ENCODE results near the gene LRP5.
"Not testable (repeated sequence)": the region's sequence is repeated elsewhere in the genome, so short reads cannot be mapped to it uniquely, and the experiment has no call there.

LRP5 gene

DNA sequence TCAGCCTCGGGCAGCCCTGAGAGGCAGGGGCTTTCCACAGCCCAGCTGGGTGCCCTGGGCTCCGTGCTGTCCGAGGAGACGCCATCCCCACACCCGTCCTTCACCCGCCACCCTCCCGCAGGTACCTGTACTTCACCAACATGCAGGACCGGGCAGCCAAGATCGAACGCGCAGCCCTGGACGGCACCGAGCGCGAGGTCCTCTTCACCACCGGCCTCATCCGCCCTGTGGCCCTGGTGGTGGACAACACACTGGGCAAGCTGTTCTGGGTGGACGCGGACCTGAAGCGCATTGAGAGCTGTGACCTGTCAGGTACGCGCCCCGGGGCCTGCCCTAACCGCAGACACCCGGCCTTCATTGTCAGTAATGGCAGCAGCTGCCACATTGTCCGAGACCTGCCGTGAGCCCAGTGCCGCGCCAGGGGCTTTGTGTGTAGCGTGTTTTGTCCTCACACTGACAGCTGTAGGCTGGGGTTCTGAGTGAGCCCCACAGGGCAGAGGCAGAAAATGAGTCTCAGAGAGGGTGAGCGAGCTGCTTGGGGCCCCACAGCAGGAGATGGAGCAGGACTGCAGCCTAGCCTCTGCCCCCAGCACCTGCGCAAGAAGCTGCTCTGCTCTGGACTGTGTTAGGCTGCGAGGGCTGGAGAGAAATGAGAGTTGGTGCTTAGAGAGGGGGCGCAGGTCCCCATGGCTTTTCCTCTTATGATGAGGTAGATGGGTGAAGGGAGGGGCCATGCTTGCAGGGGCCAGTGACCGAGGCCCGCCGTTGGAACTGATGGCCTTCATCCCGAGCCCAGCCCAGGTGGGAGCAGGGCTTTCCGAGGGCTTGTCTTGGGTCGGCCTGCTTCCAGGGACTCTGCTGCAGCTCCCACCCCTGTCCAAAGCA lies 112.8 kb downstream of the LRP5 start:
- no peak for DNase-seq

- DNase-seq = no peak
Measured at GRCh38 chr11:68425866-68426380, 113.5 kb downstream of the LRP5 start.

DNA sequence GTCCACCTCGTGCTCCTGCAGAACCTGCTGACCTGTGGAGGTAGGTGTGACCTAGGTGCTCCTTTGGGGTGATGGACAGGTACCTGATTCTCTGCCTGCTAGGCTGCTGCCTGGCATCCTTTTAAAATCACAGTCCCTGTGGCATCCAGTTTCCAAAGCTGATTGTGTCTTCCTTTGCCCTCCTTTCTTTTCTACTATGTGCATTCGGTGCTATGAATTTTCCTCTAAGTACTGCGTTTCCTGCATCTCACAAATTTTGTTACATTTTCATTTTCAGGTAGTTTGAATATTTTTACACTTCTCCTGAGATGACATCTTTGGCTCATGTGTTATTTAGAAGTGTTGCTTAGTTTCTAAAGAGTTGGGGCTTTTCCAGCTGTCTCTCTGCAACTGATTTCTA lies 117.3 kb downstream of the LRP5 start:
- DNase-seq = no peak

GRCh38 chr11:68430384-68430783 lies 118.0 kb downstream of the LRP5 start:
- no peak for DNase-seq

DNA sequence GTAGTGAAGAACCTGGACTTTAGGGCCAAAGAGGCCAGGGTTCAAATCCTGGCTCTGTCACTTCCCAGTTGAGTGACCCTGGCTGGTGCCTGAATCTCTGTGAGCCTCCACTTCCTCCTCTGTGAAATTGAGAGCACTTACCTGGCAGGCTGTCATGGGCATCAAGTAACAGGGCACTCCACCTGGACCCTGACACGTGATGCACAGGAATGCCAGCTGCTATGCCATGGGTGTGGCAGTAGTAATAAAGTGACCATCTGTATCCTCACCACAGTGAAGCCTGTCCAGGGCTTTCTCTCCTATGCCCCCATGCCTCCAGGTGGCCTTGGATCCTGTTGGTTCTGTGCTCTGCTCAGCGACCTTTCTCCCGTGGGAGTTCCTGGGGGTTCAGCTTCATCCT lies 118.4 kb downstream of the LRP5 start:
- DNase-seq = no peak

GRCh38 chr11:68431984-68432645 lies 119.7 kb downstream of the LRP5 start:
- DNase-seq = no peak

- no peak for DNase-seq
Measured at GRCh38 chr11:68432874-68433273, 120.5 kb downstream of the LRP5 start.

GRCh38 chr11:68433541-68433940 lies 121.2 kb downstream of the LRP5 start:
- DNase-seq = no peak

DNA sequence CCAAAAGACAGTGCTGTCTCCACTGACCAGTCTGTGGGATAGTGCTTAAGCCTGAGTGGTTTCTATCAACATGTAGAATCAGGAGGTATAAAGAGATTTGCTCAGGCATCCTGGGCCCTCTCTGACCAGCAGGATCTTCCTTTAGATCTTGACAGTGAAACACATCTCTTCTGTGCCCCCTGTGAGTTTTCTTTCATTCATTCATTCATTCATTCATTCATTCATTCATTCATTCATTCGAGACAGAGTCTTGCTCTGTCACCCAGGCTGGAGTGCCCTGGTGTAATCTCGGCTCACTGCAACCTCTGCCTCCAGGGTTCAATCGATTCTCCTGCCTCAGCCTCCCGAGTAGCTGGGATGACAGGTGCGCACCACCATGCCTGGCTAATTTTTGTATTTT lies 121.8 kb downstream of the LRP5 start:
- not testable (repeated sequence) for DNase-seq

DNA sequence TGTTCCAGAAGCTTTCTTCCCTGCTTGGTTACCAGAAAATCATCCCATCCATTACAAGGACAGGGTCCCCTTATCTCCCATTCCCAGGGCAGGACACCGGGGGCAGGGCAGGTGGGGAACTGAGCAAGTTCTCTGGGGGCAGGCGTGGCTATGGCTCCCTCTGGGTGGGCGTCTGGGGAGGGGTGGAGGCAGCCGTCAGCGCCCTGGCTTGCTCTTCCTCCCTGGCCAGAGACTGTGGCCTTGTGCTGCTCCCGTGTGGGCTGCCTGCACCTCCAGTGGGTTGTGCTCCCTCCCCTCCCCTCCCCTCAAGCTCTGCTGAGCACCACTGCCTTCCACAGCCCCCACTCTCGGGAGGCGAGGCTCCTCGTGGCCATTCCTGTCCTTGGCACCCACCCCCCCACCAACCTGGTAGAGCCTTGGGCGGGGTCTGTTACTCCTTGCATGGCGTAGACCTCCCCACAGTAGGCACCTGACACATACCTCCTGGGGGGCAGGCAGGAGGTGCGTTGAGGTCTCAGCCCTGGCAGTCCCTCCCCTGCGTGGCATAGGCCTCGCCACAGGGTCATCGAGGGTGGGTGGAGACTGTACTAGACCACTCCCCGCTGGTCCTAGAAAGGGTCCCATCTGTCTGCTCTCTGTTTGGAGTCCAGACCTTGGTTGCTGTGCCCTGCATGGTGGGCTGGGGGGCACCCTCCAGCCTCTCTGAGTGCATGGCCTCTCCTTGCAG lies 123.9 kb downstream of the LRP5 start:
- no peak for DNase-seq

DNA sequence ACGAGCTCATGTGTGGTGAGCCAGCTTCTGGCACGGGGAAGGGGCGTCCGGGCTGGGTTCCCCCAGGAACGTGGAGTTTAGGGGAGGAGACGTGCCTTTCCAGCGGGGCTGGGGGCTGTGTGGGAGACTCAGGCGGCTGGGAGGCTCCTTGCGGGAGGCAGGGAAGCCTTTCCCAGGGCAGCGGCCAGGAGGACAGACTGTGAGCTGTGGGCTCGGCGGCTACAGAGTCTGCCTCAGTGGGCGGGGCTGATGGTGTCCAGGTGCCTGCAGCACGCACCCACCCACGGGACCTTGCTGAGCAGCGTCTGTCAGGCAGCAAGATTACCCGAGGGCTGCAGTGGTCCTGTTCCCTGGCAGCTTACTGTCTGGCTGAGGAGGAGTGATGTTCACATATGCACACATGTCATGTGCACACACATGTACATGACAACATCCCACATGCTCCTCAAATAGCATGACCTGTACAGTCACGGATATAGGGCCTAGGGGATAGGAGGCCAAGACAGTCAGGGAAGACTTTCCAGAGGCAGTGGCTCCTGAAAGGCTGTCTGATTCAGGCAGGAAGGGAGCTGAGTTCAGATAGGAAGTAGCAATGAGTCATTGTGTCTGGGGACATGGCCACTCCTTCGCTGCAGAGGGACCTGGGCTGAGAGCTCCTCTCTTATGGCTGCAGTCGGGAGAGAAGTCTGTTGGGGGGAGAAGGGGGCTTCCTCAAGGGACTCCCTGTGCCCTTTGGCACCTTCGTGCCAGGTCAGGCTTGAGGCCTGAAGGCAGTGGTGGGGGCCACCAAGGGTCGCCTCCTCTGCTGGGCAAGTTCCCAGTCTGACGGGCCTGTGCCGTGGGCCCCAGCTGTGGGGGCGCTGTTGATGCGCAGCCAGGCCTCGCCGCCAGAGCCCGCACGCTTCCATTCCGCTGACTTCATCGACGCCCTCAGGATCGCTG lies 124.9 kb downstream of the LRP5 start:
- no peak for DNase-seq

DNA sequence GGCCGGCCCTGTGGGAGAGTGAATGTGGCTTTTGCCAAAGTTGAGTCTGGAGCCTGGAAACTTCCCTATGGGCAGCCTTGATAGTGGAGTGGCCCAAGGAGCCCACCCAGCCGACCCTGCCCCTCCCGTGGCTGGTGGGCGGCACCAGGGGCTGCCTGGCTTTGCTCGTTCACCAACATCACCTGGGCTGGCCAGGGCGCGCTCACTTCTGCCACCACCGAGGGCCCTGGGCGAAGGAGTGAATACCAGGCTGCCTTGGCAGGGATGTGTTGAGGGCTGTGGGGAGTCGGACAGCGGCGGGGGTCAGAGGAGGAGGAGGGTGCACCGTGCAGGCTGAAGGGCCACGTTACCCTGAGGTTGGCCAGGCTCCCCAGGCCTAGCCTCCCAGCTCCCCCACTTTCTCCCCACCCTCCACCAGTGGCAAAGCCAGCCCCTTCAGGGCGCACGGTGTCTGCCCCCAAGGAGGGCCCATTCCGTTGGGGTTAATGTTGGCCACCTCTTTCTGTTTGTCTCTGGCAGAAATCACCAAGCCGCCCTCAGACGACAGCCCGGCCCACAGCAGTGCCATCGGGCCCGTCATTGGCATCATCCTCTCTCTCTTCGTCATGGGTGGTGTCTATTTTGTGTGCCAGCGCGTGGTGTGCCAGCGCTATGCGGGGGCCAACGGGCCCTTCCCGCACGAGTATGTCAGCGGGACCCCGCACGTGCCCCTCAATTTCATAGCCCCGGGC lies 125.7 kb downstream of the LRP5 start:
- DNase-seq = no peak

GRCh38 chr11:68438658-68439259 lies 126.4 kb downstream of the LRP5 start:
- no peak for DNase-seq

GRCh38 chr11:68439355-68440065 lies 127.1 kb downstream of the LRP5 start:
- no peak for DNase-seq

GRCh38 chr11:68440224-68440623 lies 127.8 kb downstream of the LRP5 start:
- DNase-seq = no peak

DNA sequence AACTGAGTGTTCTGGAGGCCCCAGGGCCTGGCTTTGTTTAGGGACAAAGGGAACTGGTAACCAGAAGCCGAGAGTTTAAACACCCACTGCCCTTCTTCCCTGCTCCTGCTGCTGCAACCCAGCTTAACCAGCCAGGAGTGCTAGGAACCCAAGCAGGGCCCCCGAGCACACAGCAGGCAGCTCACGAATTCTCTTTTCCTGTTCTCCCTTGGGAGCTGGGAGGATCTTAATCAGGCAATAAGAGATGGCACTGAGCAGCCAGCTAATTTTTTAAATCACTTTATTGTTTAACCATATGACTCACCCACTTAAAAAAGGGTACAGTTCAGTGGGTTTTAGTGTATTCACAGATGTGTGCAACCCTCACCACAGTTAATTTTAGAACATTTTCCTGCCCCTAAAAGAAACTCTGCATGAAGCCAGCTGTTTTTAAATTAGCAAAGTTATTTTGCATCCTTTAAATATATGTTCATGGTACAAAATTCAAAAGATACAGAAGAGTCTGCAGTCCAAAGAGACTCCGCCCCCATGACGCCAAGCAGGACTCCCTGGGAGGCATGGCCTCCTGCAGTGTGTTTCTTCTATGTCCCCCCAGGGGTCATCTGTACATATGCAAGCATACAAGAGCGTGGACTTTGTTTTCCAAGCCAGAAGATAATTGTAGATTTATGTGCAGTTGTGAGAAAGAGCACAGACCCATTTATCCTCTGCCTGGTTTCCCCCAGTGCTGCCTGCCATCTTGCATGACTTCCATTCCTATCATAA lies 129.3 kb downstream of the LRP5 start:
- DNase-seq = no peak

GRCh38 chr11:68442433-68442832 lies 130.0 kb downstream of the LRP5 start:
- DNase-seq = no peak

- no peak for DNase-seq
Measured at GRCh38 chr11:68444566-68444965, 132.2 kb downstream of the LRP5 start.

GRCh38 chr11:68445531-68446035 lies 133.2 kb downstream of the LRP5 start:
- no peak for DNase-seq
